Activated CD4-positive, alpha-beta T cell treated with anti-CD3 and anti-CD28 coated beads, Interleukin-2, amount 10 ng/mL, durations not matched to agents 7 days and 5 days (primary cell): ENCODE measurements around the gene PLBD2. TPM values are rescaled to one million over a fixed set of nuclear protein-coding genes. Genes with fewer than 3 reads are reported as not detected.
A peak's percentile ranks its signal among the peaks of the same experiment; 100 is the strongest.

Experiments used
- CTCF ChIA-PET: fragments of 350-600 bp; sonication (Branson Sonifier 250); formaldehyde crosslinking; loops from one replicate; lab custom pipeline; 2021; ENCODE audit warnings: antibody characterized with exemption; lab: Charles Lee
- POLR2A ChIA-PET: fragments of 350-600 bp; sonication (Branson Sonifier 250); formaldehyde crosslinking; loops from one replicate; lab custom pipeline; 2021; ENCODE audit warnings: antibody characterized with exemption; lab: Charles Lee
- DNase-seq: peaks from one replicate; pipeline ENCODE4 v3.0.0-alpha.2; 2020
- H3K27ac Mint-ChIP-seq: one replicate; pipeline ENCODE4 v1.8.0; 2021; ENCODE audit warnings: mild to moderate bottlenecking, moderate library complexity, mixed read lengths
- H3K27me3 Mint-ChIP-seq: one replicate; pipeline ENCODE4 v1.8.0; 2021; ENCODE audit warnings: mixed read lengths
- H3K36me3 Mint-ChIP-seq: one replicate; pipeline ENCODE4 v1.8.0; 2021; ENCODE audit warnings: low read depth, mixed read lengths
- H3K4me1 Mint-ChIP-seq: one replicate; pipeline ENCODE4 v1.8.0; 2021; ENCODE audit warnings: mixed read lengths
- H3K4me3 Mint-ChIP-seq: one replicate; pipeline ENCODE4 v1.8.0; 2021; ENCODE audit warnings: mild to moderate bottlenecking, moderate library complexity, mixed read lengths
- H3K9me3 Mint-ChIP-seq: one replicate; pipeline ENCODE4 v1.8.0; 2021; ENCODE audit warnings: mixed read lengths
- total RNA-seq, 2 experiments: library from RNA; stranded (reverse); gene quantifications; one replicate each; pipeline ENCODE4 v1.2.3, GENCODE V29; 2021

Gene PLBD2
- 10 to 100 TPM; 12.7 to 15.3 TPM for total RNA-seq

GRCh38 chr12:113358381-113359132 lies at the start of gene PLBD2:
Gene PLBD2, plus strand, starts transcription at chr12:113358587. Its CDS starts 14 bp downstream, at chr12:113358601.
- H3K36me3 Mint-ChIP-seq = no peaks in the 10 kb centered on the region
- H3K27me3 Mint-ChIP-seq = no peaks in the 10 kb centered on the region
- peaks cover 14% of the 10 kb centered on the region for H3K4me1 Mint-ChIP-seq
- H3K27ac Mint-ChIP-seq = peak within 1 kb of the TSS; percentile 87
- peak within 1 kb of the TSS; percentile 82 for H3K4me3 Mint-ChIP-seq
- POLR2A ChIA-PET = no interaction called here
- CTCF ChIA-PET = interaction anchor here (0.6 kb wide), 2 partner anchors 68 to 74 kb away, joined by 3 read pairs; no protein-coding TSS in a partner anchor
- DNase-seq = peak; percentile 94
- H3K9me3 Mint-ChIP-seq = no peaks in the 10 kb centered on the region

- no peak overlapping the region for H3K4me3 Mint-ChIP-seq
- POLR2A ChIA-PET = no interaction called here
- no peak overlapping the region for H3K27ac Mint-ChIP-seq
- H3K27me3 Mint-ChIP-seq = no peaks in the 10 kb centered on the region
- CTCF ChIA-PET = interaction anchor here (0.6 to 2.5 kb wide), 4 partner anchors 9 to 281 kb away, joined by 3 to 12 read pairs (median 3); no protein-coding TSS in a partner anchor
- no peak for DNase-seq
- peaks cover 2% of the 10 kb centered on the region for H3K4me1 Mint-ChIP-seq
- peaks cover 31% of the 10 kb centered on the region for H3K36me3 Mint-ChIP-seq
- H3K9me3 Mint-ChIP-seq = no peaks in the 10 kb centered on the region
Measured at GRCh38 chr12:113310489-113310888, 47.9 kb upstream of the PLBD2 start.

- no peak for DNase-seq
- peaks cover 39% of the 10 kb centered on the region for H3K36me3 Mint-ChIP-seq
- CTCF ChIA-PET = interaction anchor here (1.5 kb wide), 1 partner anchor 12 kb away, joined by 5 read pairs; no protein-coding TSS in a partner anchor
- no peak overlapping the region for H3K4me3 Mint-ChIP-seq
- POLR2A ChIA-PET = no interaction called here
- H3K27me3 Mint-ChIP-seq = no peaks in the 10 kb centered on the region
- H3K9me3 Mint-ChIP-seq = peaks cover 4% of the 10 kb centered on the region
- peaks cover 2% of the 10 kb centered on the region for H3K4me1 Mint-ChIP-seq
- H3K27ac Mint-ChIP-seq = peak overlapping the region; percentile 3
Measured at GRCh38 chr12:113314121-113314529, 44.3 kb upstream of the PLBD2 start.

- no peak overlapping the region for H3K27ac Mint-ChIP-seq
- peaks cover 2% of the 10 kb centered on the region for H3K4me1 Mint-ChIP-seq
- ChIA-PET CTCF (no interaction called here), POLR2A (no interaction called here)
- H3K36me3 Mint-ChIP-seq = peaks cover 49% of the 10 kb centered on the region
- H3K9me3 Mint-ChIP-seq = peaks cover 4% of the 10 kb centered on the region
- H3K27me3 Mint-ChIP-seq = no peaks in the 10 kb centered on the region
- DNase-seq = no peak
- H3K4me3 Mint-ChIP-seq = no peak overlapping the region
Measured at GRCh38 chr12:113315358-113315757, 43.0 kb upstream of the PLBD2 start.

- ChIA-PET CTCF (interaction anchor here (0.8 to 1.3 kb wide), 2 partner anchors 16 to 31 kb away, joined by 4 read pairs; no protein-coding TSS in a partner anchor), POLR2A (no interaction called here)
- H3K4me3 Mint-ChIP-seq = no peak overlapping the region
- H3K9me3 Mint-ChIP-seq = peaks cover 4% of the 10 kb centered on the region
- H3K27me3 Mint-ChIP-seq = no peaks in the 10 kb centered on the region
- DNase-seq = no peak
- H3K4me1 Mint-ChIP-seq = no peaks in the 10 kb centered on the region
- peaks cover 49% of the 10 kb centered on the region for H3K36me3 Mint-ChIP-seq
- H3K27ac Mint-ChIP-seq = no peak overlapping the region
Measured at GRCh38 chr12:113316155-113316554, 42.2 kb upstream of the PLBD2 start.

- Mint-ChIP-seq H3K36me3 (peaks cover 51% of the 10 kb centered on the region), H3K4me1 (no peaks in the 10 kb centered on the region), H3K27ac (no peak overlapping the region), H3K9me3 (peaks cover 4% of the 10 kb centered on the region), H3K4me3 (no peak overlapping the region), H3K27me3 (no peaks in the 10 kb centered on the region)
- ChIA-PET CTCF (interaction anchor here (1.3 kb wide), 1 partner anchor 15 kb away, joined by 4 read pairs; no protein-coding TSS in a partner anchor), POLR2A (no interaction called here)
- DNase-seq = no peak
Measured at GRCh38 chr12:113317122-113317521, 41.3 kb upstream of the PLBD2 start.

- POLR2A ChIA-PET = no interaction called here
- peaks cover 56% of the 10 kb centered on the region for H3K36me3 Mint-ChIP-seq
- CTCF ChIA-PET = interaction anchor here (1.5 kb wide), 1 partner anchor 10 kb away, joined by 7 read pairs; no protein-coding TSS in a partner anchor
- no peak overlapping the region for H3K4me3 Mint-ChIP-seq
- peaks cover 4% of the 10 kb centered on the region for H3K9me3 Mint-ChIP-seq
- H3K27ac Mint-ChIP-seq = no peak overlapping the region
- H3K4me1 Mint-ChIP-seq = peaks cover 5% of the 10 kb centered on the region
- DNase-seq = no peak
- no peaks in the 10 kb centered on the region for H3K27me3 Mint-ChIP-seq
Measured at GRCh38 chr12:113318046-113318656, 40.2 kb upstream of the PLBD2 start.

- Mint-ChIP-seq H3K4me3 (no peak overlapping the region), H3K9me3 (peaks cover 4% of the 10 kb centered on the region), H3K36me3 (peaks cover 56% of the 10 kb centered on the region), H3K4me1 (peaks cover 7% of the 10 kb centered on the region), H3K27ac (no peak overlapping the region), H3K27me3 (no peaks in the 10 kb centered on the region)
- ChIA-PET CTCF (interaction anchor here (0.8 to 1.5 kb wide), 3 partner anchors 9 to 159 kb away, joined by 3 to 7 read pairs (median 3); no protein-coding TSS in a partner anchor), POLR2A (interaction anchor here (0.6 kb wide), 1 partner anchor 339 kb away, joined by 4 read pairs; no protein-coding TSS in a partner anchor)
- DNase-seq = no peak
Measured at GRCh38 chr12:113318900-113319628, 39.3 kb upstream of the PLBD2 start.

GRCh38 chr12:113320401-113320800 lies 38.0 kb upstream of the PLBD2 start:
- CTCF ChIA-PET = no interaction called here

GRCh38 chr12:113322343-113322742 lies 36.0 kb upstream of the PLBD2 start:
- no peak for DNase-seq
- H3K36me3 Mint-ChIP-seq = peaks cover 57% of the 10 kb centered on the region
- POLR2A ChIA-PET = no interaction called here
- no peak overlapping the region for H3K27ac Mint-ChIP-seq
- peaks cover 4% of the 10 kb centered on the region for H3K9me3 Mint-ChIP-seq
- H3K4me1 Mint-ChIP-seq = peaks cover 11% of the 10 kb centered on the region
- no peak overlapping the region for H3K4me3 Mint-ChIP-seq
- H3K27me3 Mint-ChIP-seq = no peaks in the 10 kb centered on the region
- CTCF ChIA-PET = no interaction called here

More at GRCh38 chr12:113320401-113320800, 38.0 kb upstream of the PLBD2 start:
- H3K27ac Mint-ChIP-seq = no peak overlapping the region
- H3K36me3 Mint-ChIP-seq = peaks cover 51% of the 10 kb centered on the region
- no peak overlapping the region for H3K4me3 Mint-ChIP-seq
- POLR2A ChIA-PET = no interaction called here
- H3K9me3 Mint-ChIP-seq = peaks cover 4% of the 10 kb centered on the region
- peaks cover 8% of the 10 kb centered on the region for H3K4me1 Mint-ChIP-seq
- DNase-seq = no peak
- no peaks in the 10 kb centered on the region for H3K27me3 Mint-ChIP-seq

GRCh38 chr12:113325916-113326315 lies 32.5 kb upstream of the PLBD2 start:
- Mint-ChIP-seq H3K36me3 (peaks cover 46% of the 10 kb centered on the region), H3K4me1 (peaks cover 13% of the 10 kb centered on the region), H3K9me3 (no peaks in the 10 kb centered on the region), H3K27ac (no peak overlapping the region), H3K4me3 (no peak overlapping the region), H3K27me3 (no peaks in the 10 kb centered on the region)
- ChIA-PET POLR2A (no interaction called here), CTCF (interaction anchor here (1.1 to 1.4 kb wide), 2 partner anchors 15 kb away, joined by 3 read pairs; no protein-coding TSS in a partner anchor)
- DNase-seq = no peak

- ChIA-PET CTCF (interaction anchor here (1.1 to 1.4 kb wide), 2 partner anchors 14 to 16 kb away, joined by 3 read pairs; no protein-coding TSS in a partner anchor), POLR2A (no interaction called here)
Measured at GRCh38 chr12:113326775-113327395, 31.5 kb upstream of the PLBD2 start.

More at GRCh38 chr12:113326775-113327395, 31.5 kb upstream of the PLBD2 start:
- peaks cover 46% of the 10 kb centered on the region for H3K36me3 Mint-ChIP-seq
- H3K27me3 Mint-ChIP-seq = no peaks in the 10 kb centered on the region
- H3K4me3 Mint-ChIP-seq = no peak overlapping the region
- H3K4me1 Mint-ChIP-seq = peaks cover 13% of the 10 kb centered on the region
- no peaks in the 10 kb centered on the region for H3K9me3 Mint-ChIP-seq
- no peak overlapping the region for H3K27ac Mint-ChIP-seq
- no peak for DNase-seq
